Measurements from ENCODE around the gene SIGLEC14. TPM values are rescaled to one million over a fixed set of nuclear protein-coding genes. Genes with fewer than 3 reads are reported as not detected.
"Not testable (repeated sequence)": the region's sequence is repeated elsewhere in the genome, so short reads cannot be mapped to it uniquely, and the experiment has no call there.

SIGLEC14 gene
- total RNA-seq = under 1 TPM; 0.26 to 0.31 TPM

- not testable (repeated sequence) for H3K36me3 ChIP-seq; H3K4me3 ChIP-seq; H3K27me3 ChIP-seq; DNase-seq (ENCODE audit: low spot score); H3K4me1 ChIP-seq; H3K27ac ChIP-seq; H3K9me3 ChIP-seq
Observed at GRCh38 chr19:51646730-51647129, at the start of gene SIGLEC14. TSS of gene SIGLEC14 (minus strand) at chr19:51646825. CDS start at chr19:51646759, 66 bp downstream.

DNA sequence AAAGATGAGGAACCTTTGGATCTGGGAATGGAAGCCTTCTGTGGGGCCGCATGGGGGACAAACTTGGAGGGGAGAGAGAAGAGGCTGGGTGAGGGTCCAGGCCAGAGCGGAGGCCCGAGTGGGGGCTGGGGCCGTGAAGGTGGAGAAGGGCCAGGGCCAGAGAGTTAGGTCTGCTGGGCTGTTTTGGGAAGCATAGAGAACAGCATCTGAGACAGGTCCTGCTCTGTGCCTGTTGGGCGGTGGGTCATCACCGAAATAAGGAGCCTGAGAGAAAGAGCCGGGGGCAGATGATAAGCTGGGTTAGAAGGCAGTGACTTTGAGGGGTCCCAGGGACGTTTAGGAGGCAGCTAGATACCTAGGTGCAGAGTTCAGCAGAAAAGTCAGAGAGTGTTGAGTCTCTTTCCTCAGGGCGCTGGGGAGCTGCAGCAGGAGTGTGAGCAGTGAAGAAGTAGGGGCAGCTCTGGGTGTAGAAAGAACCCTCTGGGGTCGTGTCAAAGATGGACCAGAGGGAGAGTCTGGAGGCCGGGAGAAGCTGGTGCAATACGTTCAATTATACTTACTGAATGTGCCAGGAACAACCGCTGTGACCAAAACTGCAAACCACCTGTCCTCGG lies 49.2 kb upstream of the SIGLEC14 start:
- DNase-seq (ENCODE audit: low spot score) = peak; percentile 36
- no peaks in the 10 kb centered on the region for H3K27me3 ChIP-seq
- H3K36me3 ChIP-seq = peaks cover 62% of the 10 kb centered on the region
- H3K4me3 ChIP-seq = no peak overlapping the region
- no peaks in the 10 kb centered on the region for H3K9me3 ChIP-seq
- TF ChIP-seq, protein P1, sequence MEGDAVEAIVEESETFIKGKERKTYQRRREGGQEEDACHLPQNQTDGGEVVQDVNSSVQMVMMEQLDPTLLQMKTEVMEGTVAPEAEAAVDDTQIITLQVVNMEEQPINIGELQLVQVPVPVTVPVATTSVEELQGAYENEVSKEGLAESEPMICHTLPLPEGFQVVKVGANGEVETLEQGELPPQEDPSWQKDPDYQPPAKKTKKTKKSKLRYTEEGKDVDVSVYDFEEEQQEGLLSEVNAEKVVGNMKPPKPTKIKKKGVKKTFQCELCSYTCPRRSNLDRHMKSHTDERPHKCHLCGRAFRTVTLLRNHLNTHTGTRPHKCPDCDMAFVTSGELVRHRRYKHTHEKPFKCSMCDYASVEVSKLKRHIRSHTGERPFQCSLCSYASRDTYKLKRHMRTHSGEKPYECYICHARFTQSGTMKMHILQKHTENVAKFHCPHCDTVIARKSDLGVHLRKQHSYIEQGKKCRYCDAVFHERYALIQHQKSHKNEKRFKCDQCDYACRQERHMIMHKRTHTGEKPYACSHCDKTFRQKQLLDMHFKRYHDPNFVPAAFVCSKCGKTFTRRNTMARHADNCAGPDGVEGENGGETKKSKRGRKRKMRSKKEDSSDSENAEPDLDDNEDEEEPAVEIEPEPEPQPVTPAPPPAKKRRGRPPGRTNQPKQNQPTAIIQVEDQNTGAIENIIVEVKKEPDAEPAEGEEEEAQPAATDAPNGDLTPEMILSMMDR (IDR thresholded peaks at IDR 0.05) = no peak
- H3K4me1 ChIP-seq = peaks cover 0 to 32% of the 10 kb centered on the region in 2 donors
- H3K27ac ChIP-seq = no peak overlapping the region

- peak; percentile 54 for DNase-seq (ENCODE audit: low spot score)
- TF ChIP-seq, protein P1 (IDR thresholded peaks at IDR 0.05) = no peak
- no peaks in the 10 kb centered on the region for H3K27me3 ChIP-seq
- no peak overlapping the region for H3K4me3 ChIP-seq
- H3K4me1 ChIP-seq = peaks cover 0 to 32% of the 10 kb centered on the region in 2 donors
- H3K9me3 ChIP-seq = no peaks in the 10 kb centered on the region
- H3K27ac ChIP-seq = no peak overlapping the region
- peaks cover 62% of the 10 kb centered on the region for H3K36me3 ChIP-seq
Observed at GRCh38 chr19:51695088-51695487, 48.5 kb upstream of the SIGLEC14 start.

- no peak overlapping the region for H3K27ac ChIP-seq
- peaks cover 62% of the 10 kb centered on the region for H3K36me3 ChIP-seq
- no peaks in the 10 kb centered on the region for H3K9me3 ChIP-seq
- no peaks in the 10 kb centered on the region for H3K27me3 ChIP-seq
- TF ChIP-seq, protein P1 (IDR thresholded peaks at IDR 0.05) = no peak
- no peak overlapping the region for H3K4me3 ChIP-seq
- peaks cover 0 to 32% of the 10 kb centered on the region in 2 donors for H3K4me1 ChIP-seq
- DNase-seq (ENCODE audit: low spot score) = peak; percentile 47
Observed at GRCh38 chr19:51694318-51695085, 47.9 kb upstream of the SIGLEC14 start.

GRCh38 chr19:51693819-51694218 lies 47.2 kb upstream of the SIGLEC14 start:
- Histone ChIP-seq H3K4me3 (no peak overlapping the region), H3K27ac (no peak overlapping the region), H3K9me3 (no peaks in the 10 kb centered on the region), H3K36me3 (peaks cover 56% of the 10 kb centered on the region), H3K4me1 (peaks cover 0 to 32% of the 10 kb centered on the region in 2 donors), H3K27me3 (no peaks in the 10 kb centered on the region)
- no peak for DNase-seq (ENCODE audit: low spot score)
- TF ChIP-seq, protein P1 (IDR thresholded peaks at IDR 0.05) = no peak

- H3K9me3 ChIP-seq = no peaks in the 10 kb centered on the region
- H3K27ac ChIP-seq = peak within 1 kb of the TSS; percentile 97 to 99
- DNase-seq (ENCODE audit: low spot score) = peak; percentile 54
- H3K36me3 ChIP-seq = peaks cover 51% of the 10 kb centered on the region
- peaks cover 0 to 35% of the 10 kb centered on the region in 2 donors for H3K4me1 ChIP-seq
- TF ChIP-seq, protein P1 (IDR thresholded peaks at IDR 0.05) = no peak
- peak within 1 kb of the TSS; percentile 79 to 100 for H3K4me3 ChIP-seq
- no peaks in the 10 kb centered on the region for H3K27me3 ChIP-seq
Observed at GRCh38 chr19:51693260-51693659, 46.6 kb upstream of the SIGLEC14 start, which contains the start of gene SPACA6. TSS of gene SPACA6 (plus strand) at chr19:51693330. CDS start at chr19:51693527, 197 bp downstream.

Measured in right atrium auricular region (tissue), 2 donors.